OCI-LY7 (cell line): ENCODE data around the gene SERTAD1. TPM values are rescaled to one million over a fixed set of nuclear protein-coding genes. Genes with fewer than 3 reads are reported as not detected.
A peak's percentile ranks its signal among the peaks of the same experiment; 100 is the strongest.

Experiments used
- BruUV-seq: library from RNA; stranded (reverse); fragments of 400-500 nt; replicated peaks from 2 replicates; lab custom pipeline; 2021; lab: Mats Ljungman, UMichigan
- CTCF ChIA-PET: fragments of 300-600 bp; sonication (Branson Sonifier 250); formaldehyde crosslinking; loops from one replicate; lab custom pipeline; 2022; ENCODE audit warnings: antibody characterized with exemption; ENCODE audit not compliant: unreplicated experiment; lab: Charles Lee
- POLR2A ChIA-PET: fragments of 300-600 bp; sonication (Branson Sonifier 250); formaldehyde crosslinking; loops from one replicate; lab custom pipeline; 2022; ENCODE audit warnings: antibody characterized with exemption; lab: Charles Lee
- DNase-seq: peaks from one replicate; pipeline ENCODE4 v3.0.0-alpha.2; 2015; ENCODE audit warnings: low spot score
- H2AFZ ChIP-seq: fragments of 200-600 bp; sonication (generic), shearing (Covaris generic); 2 replicates; pipeline ENCODE4 v1.6.1; 2014; ENCODE audit warnings: mild to moderate bottlenecking, antibody characterized with exemption, low read length, moderate library complexity
- H3K27ac ChIP-seq: fragments of 200-600 bp; sonication (generic); 2 replicates; pipeline ENCODE4 v1.5.1; 2014; ENCODE audit warnings: mixed run types, low read depth, mild to moderate bottlenecking, moderate library complexity, low read length, inconsistent platforms; ENCODE audit not compliant: poor library complexity, severe bottlenecking
- H3K36me3 ChIP-seq: fragments of 200-600 bp; sonication (generic); 2 replicates; pipeline ENCODE4 v1.6.1; 2014; ENCODE audit warnings: mild to moderate bottlenecking, antibody characterized with exemption, low read length, moderate library complexity, mixed read lengths; ENCODE audit not compliant: insufficient read depth
- H3K4me1 ChIP-seq: fragments of 200-600 bp; sonication (generic); 2 replicates; pipeline ENCODE4 v1.5.1; 2014; ENCODE audit warnings: mild to moderate bottlenecking, low read length; ENCODE audit not compliant: insufficient read depth, poor library complexity, severe bottlenecking
- H3K4me2 ChIP-seq: fragments of 200-600 bp; sonication (generic); 2 replicates; pipeline ENCODE4 v1.6.1; 2014; ENCODE audit warnings: mild to moderate bottlenecking, low read length
- H3K4me3 ChIP-seq: fragments of 200-600 bp; sonication (generic); 2 replicates; pipeline ENCODE4 v1.5.1; 2014; ENCODE audit warnings: mild to moderate bottlenecking, low read depth, low read length; ENCODE audit not compliant: poor library complexity, severe bottlenecking
- H3K79me2 ChIP-seq: fragments of 200-600 bp; sonication (generic); 2 replicates; pipeline ENCODE4 v1.6.1; 2016; ENCODE audit warnings: low read depth, mild to moderate bottlenecking, low read length, moderate library complexity, mixed read lengths; ENCODE audit not compliant: insufficient read depth
- H3K9me2 ChIP-seq: fragments of 200-600 bp; sonication (generic); 2 replicates; pipeline ENCODE4 v1.6.1; 2016; ENCODE audit warnings: mild to moderate bottlenecking, low read length, mixed read lengths; ENCODE audit not compliant: insufficient read depth
- H3K9me3 ChIP-seq: fragments of 200-600 bp; sonication (generic); 2 replicates; pipeline ENCODE4 v1.6.1; 2014; ENCODE audit warnings: mild to moderate bottlenecking, mixed run types, low read length, mixed read lengths
- H4K20me1 ChIP-seq: fragments of 200-600 bp; sonication (generic); 2 replicates; pipeline ENCODE4 v1.6.1; 2014; ENCODE audit warnings: mild to moderate bottlenecking, antibody characterized with exemption, low read length, moderate library complexity, mixed read lengths; ENCODE audit not compliant: insufficient read depth
- EZH2phosphoT487 ChIP-seq: fragments of 200-600 bp; sonication (generic); IDR thresholded peaks from 2 replicates; pipeline ENCODE4 v1.6.1; 2018; ENCODE audit warnings: low read depth, borderline replicate concordance, mild to moderate bottlenecking, mixed run types, antibody characterized with exemption, low read length, moderate library complexity, mixed read lengths
- intact Hi-C: fragments of 100-400 bp; cut with micrococcal nuclease; formaldehyde crosslinking; loops from one replicate; pipeline ENCODE4 v1.10.0; 2022; ENCODE audit not compliant: unreplicated experiment
- total RNA-seq, 2 experiments: library from RNA; depleted of rRNA in 1 of 2; stranded (reverse); fragments of >200 nt in 1 of 2; shearing (Covaris generic) in 1 of 2; gene quantifications; 2 replicates each; pipeline ENCODE4 v1.2.3, GENCODE V29; 2014 to 2022
- TF ChIP-seq, protein P1 (sequence below): fragments of 200-600 bp; sonication (generic); conservative IDR thresholded peaks from 2 replicates; pipeline ENCODE4 v1.5.1; 2014; ENCODE audit warnings: mild to moderate bottlenecking, antibody characterized with exemption, low read length, moderate library complexity, mixed read lengths

The SERTAD1 gene
- total RNA-seq, 2 experiments from 2014 or later, result 5.7 to 6.1 TPM

DNA sequence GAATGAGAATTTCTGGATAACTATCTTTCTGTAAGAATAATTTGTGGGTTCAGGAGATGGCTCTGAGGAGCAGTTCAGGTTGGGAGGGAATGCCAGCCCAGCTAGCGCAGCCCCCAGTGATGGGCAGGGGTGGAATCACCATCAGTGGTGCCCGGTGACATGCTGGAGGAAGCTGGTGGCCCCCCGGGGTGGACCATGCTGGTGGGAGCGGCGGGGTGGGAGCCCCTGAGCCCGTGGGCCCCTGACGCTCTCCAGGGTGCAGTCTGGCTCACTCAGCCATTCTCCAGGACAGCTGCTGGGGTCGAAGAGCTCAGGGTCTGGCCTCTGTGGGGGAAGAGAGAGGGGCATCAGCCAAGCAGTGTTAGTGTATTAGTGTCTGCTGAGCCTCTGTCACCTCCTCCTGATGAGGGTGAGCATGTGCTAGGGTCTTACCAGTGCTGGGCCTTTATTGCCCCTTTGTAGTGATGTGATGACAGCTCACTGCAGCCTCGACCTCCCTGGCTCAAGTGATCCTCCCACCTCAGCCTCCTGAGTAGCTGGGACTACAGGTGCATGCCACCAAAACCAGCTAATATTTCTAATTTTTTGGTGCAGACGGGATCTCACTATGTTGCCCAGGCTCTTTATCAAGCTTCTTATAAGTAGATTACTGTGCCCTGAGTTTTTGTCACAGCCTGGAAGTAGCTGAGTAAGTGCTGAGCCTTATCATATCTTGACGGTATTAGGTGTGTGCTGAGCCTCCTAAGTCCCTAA lies 46.2 kb downstream of the SERTAD1 start:
- CTCF ChIA-PET, result no interaction called here
- no peak overlapping the region for H2AFZ ChIP-seq
- intact Hi-C loops, result loop anchor here (5.0 kb wide), 1 partner anchor 72 kb away; no protein-coding TSS in a partner anchor
- H3K9me2 ChIP-seq, result no peaks in the 10 kb centered on the region
- no peak for DNase-seq
- no peak overlapping the region for H3K27ac ChIP-seq
- TF ChIP-seq EZH2phosphoT487, result no peak
- TF ChIP-seq, protein P1, sequence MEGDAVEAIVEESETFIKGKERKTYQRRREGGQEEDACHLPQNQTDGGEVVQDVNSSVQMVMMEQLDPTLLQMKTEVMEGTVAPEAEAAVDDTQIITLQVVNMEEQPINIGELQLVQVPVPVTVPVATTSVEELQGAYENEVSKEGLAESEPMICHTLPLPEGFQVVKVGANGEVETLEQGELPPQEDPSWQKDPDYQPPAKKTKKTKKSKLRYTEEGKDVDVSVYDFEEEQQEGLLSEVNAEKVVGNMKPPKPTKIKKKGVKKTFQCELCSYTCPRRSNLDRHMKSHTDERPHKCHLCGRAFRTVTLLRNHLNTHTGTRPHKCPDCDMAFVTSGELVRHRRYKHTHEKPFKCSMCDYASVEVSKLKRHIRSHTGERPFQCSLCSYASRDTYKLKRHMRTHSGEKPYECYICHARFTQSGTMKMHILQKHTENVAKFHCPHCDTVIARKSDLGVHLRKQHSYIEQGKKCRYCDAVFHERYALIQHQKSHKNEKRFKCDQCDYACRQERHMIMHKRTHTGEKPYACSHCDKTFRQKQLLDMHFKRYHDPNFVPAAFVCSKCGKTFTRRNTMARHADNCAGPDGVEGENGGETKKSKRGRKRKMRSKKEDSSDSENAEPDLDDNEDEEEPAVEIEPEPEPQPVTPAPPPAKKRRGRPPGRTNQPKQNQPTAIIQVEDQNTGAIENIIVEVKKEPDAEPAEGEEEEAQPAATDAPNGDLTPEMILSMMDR, result no peak
- H3K36me3 ChIP-seq, result no peaks in the 10 kb centered on the region
- no peaks in the 10 kb centered on the region for H4K20me1 ChIP-seq
- no peaks in the 10 kb centered on the region for H3K4me1 ChIP-seq
- POLR2A ChIA-PET, result interaction anchor here (0.6 to 0.7 kb wide), 3 partner anchors 8 to 20 kb away, joined by 3 read pairs; no protein-coding TSS in a partner anchor
- no TSS peak for BruUV-seq
- no peaks in the 10 kb centered on the region for H3K79me2 ChIP-seq
- no peak overlapping the region for H3K4me3 ChIP-seq
- no peak overlapping the region for H3K4me2 ChIP-seq
- H3K9me3 ChIP-seq, result no peaks in the 10 kb centered on the region

- Histone ChIP-seq H3K79me2 (no peaks in the 10 kb centered on the region), H3K4me1 (no peaks in the 10 kb centered on the region), H3K27ac (no peak overlapping the region), H3K9me3 (no peaks in the 10 kb centered on the region), H4K20me1 (no peaks in the 10 kb centered on the region), H2AFZ (no peak overlapping the region), H3K4me3 (no peak overlapping the region), H3K9me2 (no peaks in the 10 kb centered on the region), H3K36me3 (peaks cover 3% of the 10 kb centered on the region; the same call in 1 of the 2 replicates), H3K4me2 (no peak overlapping the region)
- ChIA-PET CTCF (no interaction called here), POLR2A (no interaction called here)
- BruUV-seq, result no TSS peak
- peak; percentile 41 for DNase-seq
- TF ChIP-seq, protein P1, result peak; percentile 57
- TF ChIP-seq EZH2phosphoT487, result no peak
- intact Hi-C loops, result loop anchor here (5.0 kb wide), 1 partner anchor 71 kb away; no protein-coding TSS in a partner anchor
Observed at GRCh38 chr19:40378509-40378908, 47.3 kb downstream of the SERTAD1 start.

GRCh38 chr19:40377876-40378385 lies 47.9 kb downstream of the SERTAD1 start:
- Histone ChIP-seq H4K20me1 (no peaks in the 10 kb centered on the region), H3K4me1 (no peaks in the 10 kb centered on the region), H3K27ac (no peak overlapping the region), H3K4me3 (no peak overlapping the region), H2AFZ (no peak overlapping the region), H3K36me3 (peaks cover 3% of the 10 kb centered on the region; the same call in 1 of the 2 replicates), H3K9me3 (no peaks in the 10 kb centered on the region), H3K4me2 (no peak overlapping the region), H3K9me2 (no peaks in the 10 kb centered on the region), H3K79me2 (no peaks in the 10 kb centered on the region)
- DNase-seq, result no peak
- TSS peak; percentile 78 for BruUV-seq
- ChIA-PET POLR2A (no interaction called here), CTCF (no interaction called here)
- intact Hi-C loops, result loop anchor here (5.0 kb wide), 1 partner anchor 71 kb away; no protein-coding TSS in a partner anchor
- TF ChIP-seq, protein P1, result no peak
- no peak for TF ChIP-seq EZH2phosphoT487
